ENCODE results near the gene L3MBTL4.

L3MBTL4 gene

GRCh38 chr18:6310714-6311113 is 104.0 kb downstream of the L3MBTL4 start:
- no peak for TF ChIP-seq CTCF (conservative IDR thresholded peaks at IDR 0.05; ENCODE audit: low read depth)
- ChIA-PET POLR2A (ENCODE audit: low non-redundant PET) (no interaction called here), CTCF (interaction anchor here (0.6 kb wide), 1 partner anchor 172 kb away, joined by 3 read pairs; no protein-coding TSS in a partner anchor)
- H3K27ac ChIP-seq = no peak overlapping the region
- no peak for DNase-seq (ENCODE audit: low spot score)

GRCh38 chr18:6297875-6298274 is 116.8 kb downstream of the L3MBTL4 start:
- POLR2A ChIA-PET (ENCODE audit: low non-redundant PET) = no interaction called here
- TF ChIP-seq CTCF (conservative IDR thresholded peaks at IDR 0.05; ENCODE audit: low read depth) = no peak
- no peak overlapping the region for H3K27ac ChIP-seq
- DNase-seq (ENCODE audit: low spot score) = no peak
- CTCF ChIA-PET = no interaction called here

- no peak for TF ChIP-seq CTCF (conservative IDR thresholded peaks at IDR 0.05; ENCODE audit: low read depth)
- H3K27ac ChIP-seq = no peak overlapping the region
- no peak for DNase-seq (ENCODE audit: low spot score)
- CTCF ChIA-PET = no interaction called here
- POLR2A ChIA-PET (ENCODE audit: low non-redundant PET) = interaction anchor here (0.6 kb wide), 1 partner anchor 74 kb away, joined by 9 read pairs; no protein-coding TSS in a partner anchor
Observed at GRCh38 chr18:6294148-6294784, 120.4 kb downstream of the L3MBTL4 start.

- H3K27ac ChIP-seq = no peak overlapping the region
- no peak for DNase-seq (ENCODE audit: low spot score)
- TF ChIP-seq CTCF (conservative IDR thresholded peaks at IDR 0.05; ENCODE audit: low read depth) = no peak
- CTCF ChIA-PET = no interaction called here
- POLR2A ChIA-PET (ENCODE audit: low non-redundant PET) = no interaction called here
Observed at GRCh38 chr18:6289843-6290242, 124.9 kb downstream of the L3MBTL4 start.

- ChIA-PET CTCF (no interaction called here), POLR2A (ENCODE audit: low non-redundant PET) (no interaction called here)
- H3K27ac ChIP-seq = no peak overlapping the region
- TF ChIP-seq CTCF (conservative IDR thresholded peaks at IDR 0.05; ENCODE audit: low read depth) = no peak
- no peak for DNase-seq (ENCODE audit: low spot score)
Observed at GRCh38 chr18:6286585-6286984, 128.1 kb downstream of the L3MBTL4 start.

- no peak for TF ChIP-seq CTCF (conservative IDR thresholded peaks at IDR 0.05; ENCODE audit: low read depth)
- ChIA-PET CTCF (no interaction called here), POLR2A (ENCODE audit: low non-redundant PET) (no interaction called here)
- H3K27ac ChIP-seq = no peak overlapping the region
- DNase-seq (ENCODE audit: low spot score) = no peak
Observed at GRCh38 chr18:6284761-6285160, 129.9 kb downstream of the L3MBTL4 start.

All from RWPE1 (cell line).